Hepatocyte (in vitro differentiated cells): Measurements from ENCODE around the gene DLEC1. TPM values are rescaled to one million over a fixed set of nuclear protein-coding genes. Genes with fewer than 3 reads are reported as not detected.

Experiments used
- DNase-seq: peaks from one replicate; pipeline ENCODE4 v3.0.0-alpha.2; 2016; ENCODE audit warnings: low spot score
- H2AFZ ChIP-seq: fragments of 200-600 bp; sonication (generic); 2 replicates; pipeline ENCODE4 v1.6.0; 2016; ENCODE audit warnings: antibody characterized with exemption, mild to moderate bottlenecking
- H3K27ac ChIP-seq: fragments of 200-600 bp; sonication (generic); 2 replicates; pipeline ENCODE4 v1.5.1; 2016; ENCODE audit warnings: mild to moderate bottlenecking
- H3K27me3 ChIP-seq: fragments of 200-600 bp; sonication (generic); 2 replicates; pipeline ENCODE4 v1.6.1; 2016
- H3K36me3 ChIP-seq: fragments of 200-600 bp; sonication (generic); replicated peaks from 2 replicates; pipeline ENCODE4 v1.5.1; 2016; ENCODE audit warnings: low read depth; ENCODE audit not compliant: insufficient read depth
- H3K4me1 ChIP-seq: fragments of 200-600 bp; sonication (generic); 2 replicates; pipeline ENCODE4 v1.5.1; 2016; ENCODE audit warnings: mild to moderate bottlenecking, moderate library complexity; ENCODE audit not compliant: insufficient read depth
- H3K4me2 ChIP-seq: fragments of 200-600 bp; sonication (generic); 2 replicates; pipeline ENCODE4 v1.6.0; 2016
- H3K4me3 ChIP-seq: fragments of 200-600 bp; sonication (generic); 2 replicates; pipeline ENCODE4 v1.5.1; 2016; ENCODE audit warnings: mild to moderate bottlenecking
- H3K79me2 ChIP-seq: fragments of 200-600 bp; sonication (generic); 2 replicates; pipeline ENCODE4 v1.6.0; 2017; ENCODE audit warnings: mild to moderate bottlenecking
- H3K9me2 ChIP-seq: fragments of 200-600 bp; sonication (generic); replicated peaks from 2 replicates; pipeline ENCODE4 v1.6.0; 2017; ENCODE audit warnings: mild to moderate bottlenecking; ENCODE audit not compliant: insufficient read depth
- H3K9me3 ChIP-seq: fragments of 200-600 bp; sonication (generic); 2 replicates; pipeline ENCODE4 v1.5.1; 2016; ENCODE audit warnings: low read depth, mild to moderate bottlenecking
- H4K20me1 ChIP-seq: fragments of 200-600 bp; sonication (generic); 2 replicates; pipeline ENCODE4 v1.6.0; 2016; ENCODE audit warnings: mild to moderate bottlenecking; ENCODE audit not compliant: insufficient read depth, poor library complexity, severe bottlenecking
- EZH2 ChIP-seq: fragments of 200-600 bp; sonication (generic); IDR thresholded peaks from 2 replicates; pipeline ENCODE4 v1.6.1; 2016; ENCODE audit warnings: antibody characterized with exemption, mild to moderate bottlenecking, borderline replicate concordance
- EZH2phosphoT487 ChIP-seq: fragments of 200-600 bp; sonication (generic); IDR thresholded peaks from one replicate; pipeline ENCODE4 v1.6.1; 2018; ENCODE audit warnings: antibody characterized with exemption, mild to moderate bottlenecking, low read depth, moderate library complexity; ENCODE audit not compliant: unreplicated experiment, severe bottlenecking
- WGBS: methylation state at CpG from one replicate; pipeline ENCODE4 v1.1.6; 2016; ENCODE audit warnings: low lambda C conversion rate; ENCODE audit errors: missing lambda C conversion rate; 5-methylcytosine and 5-hydroxymethylcytosine counted together
- polyA plus RNA-seq: library from polyadenylated mRNA; unstranded; fragments of >200 nt; fragmentation: Nextera tagmentation; extraction: Ambion mirVana; gene quantifications from 2 replicates; pipeline ENCODE4 v1.2.1, GENCODE V29; 2016
- total RNA-seq: library from RNA; depleted of rRNA; stranded (reverse); fragments of >200 nt; gene quantifications from 2 replicates; pipeline ENCODE4 v1.2.3, GENCODE V29; 2014
- TF ChIP-seq, protein P1 (sequence below): fragments of 200-600 bp; sonication (generic); IDR thresholded peaks from 2 replicates; pipeline ENCODE4 v1.5.1; 2016; ENCODE audit warnings: antibody characterized with exemption, mild to moderate bottlenecking; ENCODE audit not compliant: poor library complexity

DLEC1 gene
- total and polyA plus RNA-seq, 2 experiments from 2014 or later, result 0.23 to 1.5 TPM

GRCh38 chr3:38110314-38111050, 71.5 kb downstream of the DLEC1 start:
- Histone ChIP-seq H3K4me2 (no peak overlapping the region), H3K79me2 (no peaks in the 10 kb centered on the region), H3K4me3 (no peak overlapping the region), H3K27me3 (no peaks in the 10 kb centered on the region), H3K9me2 (no peaks in the 10 kb centered on the region), H3K9me3 (no peaks in the 10 kb centered on the region), H2AFZ (no peak overlapping the region), H3K27ac (no peak overlapping the region), H3K36me3 (no peaks in the 10 kb centered on the region), H3K4me1 (no peaks in the 10 kb centered on the region), H4K20me1 (no peaks in the 10 kb centered on the region)
- whole genome bisulfite sequencing, result 91% methylated on average over 6 of the region's 6 CpGs
- no peak for DNase-seq
- TF ChIP-seq EZH2 (no peak), EZH2phosphoT487 (no peak)
- TF ChIP-seq, protein P1, sequence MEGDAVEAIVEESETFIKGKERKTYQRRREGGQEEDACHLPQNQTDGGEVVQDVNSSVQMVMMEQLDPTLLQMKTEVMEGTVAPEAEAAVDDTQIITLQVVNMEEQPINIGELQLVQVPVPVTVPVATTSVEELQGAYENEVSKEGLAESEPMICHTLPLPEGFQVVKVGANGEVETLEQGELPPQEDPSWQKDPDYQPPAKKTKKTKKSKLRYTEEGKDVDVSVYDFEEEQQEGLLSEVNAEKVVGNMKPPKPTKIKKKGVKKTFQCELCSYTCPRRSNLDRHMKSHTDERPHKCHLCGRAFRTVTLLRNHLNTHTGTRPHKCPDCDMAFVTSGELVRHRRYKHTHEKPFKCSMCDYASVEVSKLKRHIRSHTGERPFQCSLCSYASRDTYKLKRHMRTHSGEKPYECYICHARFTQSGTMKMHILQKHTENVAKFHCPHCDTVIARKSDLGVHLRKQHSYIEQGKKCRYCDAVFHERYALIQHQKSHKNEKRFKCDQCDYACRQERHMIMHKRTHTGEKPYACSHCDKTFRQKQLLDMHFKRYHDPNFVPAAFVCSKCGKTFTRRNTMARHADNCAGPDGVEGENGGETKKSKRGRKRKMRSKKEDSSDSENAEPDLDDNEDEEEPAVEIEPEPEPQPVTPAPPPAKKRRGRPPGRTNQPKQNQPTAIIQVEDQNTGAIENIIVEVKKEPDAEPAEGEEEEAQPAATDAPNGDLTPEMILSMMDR, result no peak

DNA sequence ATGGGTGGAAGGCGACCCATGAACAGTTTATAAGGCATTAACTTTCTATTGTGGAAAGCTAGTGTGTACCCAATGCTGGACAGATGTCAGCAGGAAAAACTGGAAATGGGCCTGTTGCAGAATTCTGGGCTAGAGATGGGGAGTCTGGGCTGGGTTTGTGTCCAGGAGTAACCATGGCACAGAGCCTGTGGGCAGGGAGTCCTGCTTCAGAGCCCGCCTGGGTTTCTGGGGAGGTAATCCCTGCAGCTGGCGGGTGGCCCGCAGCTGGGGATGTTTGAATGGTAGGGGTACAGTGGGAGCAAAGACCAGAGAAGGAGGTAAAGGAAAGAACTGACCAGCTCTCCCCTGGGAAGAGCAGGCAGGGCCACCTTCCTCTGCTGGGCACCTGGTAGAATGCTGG, 72.2 kb downstream of the DLEC1 start:
- H3K36me3 ChIP-seq, result no peaks in the 10 kb centered on the region
- no peak for DNase-seq
- H3K27me3 ChIP-seq, result no peaks in the 10 kb centered on the region
- no peak overlapping the region for H3K4me3 ChIP-seq
- WGBS, result 97% methylated on average over 4 of the region's 4 CpGs
- no peaks in the 10 kb centered on the region for H3K9me3 ChIP-seq
- H3K4me1 ChIP-seq, result no peaks in the 10 kb centered on the region
- H3K27ac ChIP-seq, result no peak overlapping the region
- H3K9me2 ChIP-seq, result no peaks in the 10 kb centered on the region
- no peak overlapping the region for H3K4me2 ChIP-seq
- TF ChIP-seq EZH2 (no peak), EZH2phosphoT487 (no peak)
- TF ChIP-seq, protein P1, result no peak
- no peaks in the 10 kb centered on the region for H3K79me2 ChIP-seq
- no peak overlapping the region for H2AFZ ChIP-seq
- H4K20me1 ChIP-seq, result no peaks in the 10 kb centered on the region

DNA sequence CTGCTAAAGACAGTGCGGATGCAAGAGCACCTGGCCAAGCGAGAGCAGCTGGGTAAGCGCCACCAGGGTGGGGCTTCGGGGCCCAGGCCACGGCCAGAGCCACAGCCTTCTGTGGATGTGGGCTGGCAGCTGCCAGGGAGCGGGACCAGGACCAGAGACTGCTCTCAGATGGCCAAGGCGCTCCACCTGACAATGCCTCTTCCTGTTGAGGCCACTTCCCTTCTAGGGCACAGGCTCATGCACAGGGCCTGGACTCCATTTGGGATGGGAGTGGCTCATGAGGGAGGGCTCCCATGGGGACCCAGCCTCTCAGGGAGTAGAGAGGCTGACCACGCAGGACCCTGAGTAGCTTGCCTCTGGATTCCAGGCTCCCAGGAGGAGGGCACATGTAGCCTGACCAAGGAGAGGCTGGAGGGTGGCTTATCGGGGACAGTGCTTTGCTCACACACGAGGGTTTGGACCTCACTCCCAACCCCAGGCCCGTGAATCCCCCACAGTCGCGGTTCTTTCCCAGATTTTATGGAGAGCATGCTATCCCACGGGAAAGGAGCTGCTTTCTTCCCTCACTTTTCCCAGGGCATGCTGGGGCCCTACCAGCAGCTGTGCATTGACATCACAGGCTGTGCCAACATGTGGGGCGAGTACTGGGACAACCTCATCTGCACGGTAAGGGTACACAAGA, 72.8 kb downstream of the DLEC1 start:
- no peak overlapping the region for H3K4me3 ChIP-seq
- no peaks in the 10 kb centered on the region for H3K4me1 ChIP-seq
- no peak overlapping the region for H2AFZ ChIP-seq
- no peaks in the 10 kb centered on the region for H3K9me3 ChIP-seq
- TF ChIP-seq, protein P1, result no peak
- no peak for TF ChIP-seq EZH2
- TF ChIP-seq EZH2phosphoT487, result no peak
- no peak overlapping the region for H3K27ac ChIP-seq
- no peak for DNase-seq
- no peaks in the 10 kb centered on the region for H4K20me1 ChIP-seq
- H3K27me3 ChIP-seq, result no peaks in the 10 kb centered on the region
- no peaks in the 10 kb centered on the region for H3K9me2 ChIP-seq
- no peak overlapping the region for H3K4me2 ChIP-seq
- WGBS, result 92% methylated on average over 16 of the region's 16 CpGs
- no peaks in the 10 kb centered on the region for H3K79me2 ChIP-seq
- no peaks in the 10 kb centered on the region for H3K36me3 ChIP-seq
